IMR-90 (cell line): ENCODE data around the gene HNMT. TPM values are rescaled to one million over a fixed set of nuclear protein-coding genes. Genes with fewer than 3 reads are reported as not detected.

Experiments
- ATAC-seq: fragments of 200-7000 bp; cut with Tn5 transposase; 2 replicates; pipeline ENCODE4 v1.9.1; 2020; ENCODE audit warnings: low read depth, mild to moderate bottlenecking, moderate library complexity
- BruUV-seq: library from RNA; stranded (reverse); fragments of 400-500 nt; replicated peaks from 2 replicates; lab custom pipeline; 2021; lab: Mats Ljungman, UMichigan
- CTCF ChIA-PET: fragments of 300-600 bp; formaldehyde crosslinking; extraction: SDS; loops from one replicate; lab custom pipeline; 2021; ENCODE audit warnings: antibody characterized with exemption; lab: Yijun Ruan, JAX
- POLR2A ChIA-PET: fragments of 300-600 bp; sonication (Branson Sonifier 250); formaldehyde crosslinking; loops from one replicate; lab custom pipeline; 2022; ENCODE audit warnings: antibody characterized with exemption; ENCODE audit not compliant: unreplicated experiment; lab: Charles Lee
- DNase-seq: peaks from one replicate; pipeline ENCODE4 v3.0.0; 2013
- H2AFZ ChIP-seq: replicated peaks from 2 replicates; pipeline ENCODE3; 2013; ENCODE audit warnings: low read length, mild to moderate bottlenecking; ENCODE audit not compliant: poor library complexity
- H2AK5ac ChIP-seq: 2 replicates; pipeline ENCODE4 v1.6.1; 2013; ENCODE audit warnings: low read depth, low read length, inconsistent platforms
- H2AK9ac ChIP-seq: replicated peaks from 2 replicates; pipeline ENCODE3; 2013; ENCODE audit warnings: mild to moderate bottlenecking, low read depth, low read length, moderate library complexity; ENCODE audit not compliant: poor library complexity
- H2BK120ac ChIP-seq: 2 replicates; pipeline ENCODE4 v1.6.1; 2013; ENCODE audit warnings: low read depth, low read length, inconsistent platforms
- H2BK15ac ChIP-seq: 3 replicates; pipeline ENCODE4 v1.6.1; 2013; ENCODE audit warnings: low read depth, low read length, inconsistent platforms
- H2BK20ac ChIP-seq: 2 replicates; pipeline ENCODE4 v1.6.1; 2013; ENCODE audit warnings: low read depth, mild to moderate bottlenecking, inconsistent platforms, low read length, moderate library complexity
- H2BK5ac ChIP-seq: 2 replicates; pipeline ENCODE4 v1.6.1; 2013; ENCODE audit warnings: mild to moderate bottlenecking, low read depth, low read length, inconsistent platforms; ENCODE audit not compliant: poor library complexity, severe bottlenecking
- H3K14ac ChIP-seq: replicated peaks from 2 replicates; pipeline ENCODE4 v1.6.1; 2013; ENCODE audit warnings: low read depth, low read length, inconsistent platforms
- H3K18ac ChIP-seq: 2 replicates; pipeline ENCODE4 v1.6.1; 2013; ENCODE audit warnings: low read depth, low read length, control low read depth
- H3K23ac ChIP-seq: 2 replicates; pipeline ENCODE4 v1.6.1; 2013; ENCODE audit warnings: low read depth, low read length, inconsistent platforms
- H3K27ac ChIP-seq: 2 replicates; pipeline ENCODE4 v1.5.1; 2013; ENCODE audit warnings: mild to moderate bottlenecking, control low read depth, low read length; ENCODE audit not compliant: insufficient read depth
- H3K27me3 ChIP-seq: 2 replicates; pipeline ENCODE4 v1.6.1; 2013; ENCODE audit warnings: low read length; ENCODE audit not compliant: control insufficient read depth, insufficient read depth
- H3K36me3 ChIP-seq: 2 replicates; pipeline ENCODE4 v1.6.1; 2013; ENCODE audit warnings: low read length, mixed read lengths; ENCODE audit not compliant: control insufficient read depth, insufficient read depth
- H3K4ac ChIP-seq: 2 replicates; pipeline ENCODE4 v1.6.1; 2013; ENCODE audit warnings: low read depth, low read length, inconsistent platforms
- H3K4me1 ChIP-seq: 2 replicates; pipeline ENCODE4 v1.6.1; 2013; ENCODE audit warnings: low read length, mixed read lengths; ENCODE audit not compliant: control insufficient read depth, insufficient read depth
- H3K4me2 ChIP-seq: 2 replicates; pipeline ENCODE4 v1.6.1; 2013; ENCODE audit warnings: low read depth, mild to moderate bottlenecking, control low read depth, low read length, moderate library complexity
- H3K4me3 ChIP-seq: 2 replicates; pipeline ENCODE4 v1.5.1; 2013; ENCODE audit warnings: low read depth, mild to moderate bottlenecking, control low read depth, low read length, moderate library complexity; ENCODE audit not compliant: insufficient read depth
- H3K56ac ChIP-seq: 2 replicates; pipeline ENCODE4 v1.6.1; 2013; ENCODE audit warnings: low read length, inconsistent platforms; ENCODE audit not compliant: insufficient read depth; ENCODE audit errors: extremely low read depth
- H3K79me1 ChIP-seq, 2 experiments: 2 replicates each; pipeline ENCODE4 v1.6.1; 2013; ENCODE audit warnings: low read length in 2 of 2, inconsistent platforms in 1 of 2, low read depth in 1 of 2
- H3K9ac ChIP-seq: 2 replicates; pipeline ENCODE4 v1.6.1; 2013; ENCODE audit warnings: low read depth, low read length, control low read depth
- H3K9me1 ChIP-seq: 2 replicates; pipeline ENCODE4 v1.6.1; 2013; ENCODE audit warnings: low read length, inconsistent platforms; ENCODE audit not compliant: insufficient read depth
- H3K9me3 ChIP-seq: 2 replicates; pipeline ENCODE4 v1.6.1; 2013; ENCODE audit warnings: low read length; ENCODE audit not compliant: control insufficient read depth, insufficient read depth
- H4K20me1 ChIP-seq: 2 replicates; pipeline ENCODE4 v1.6.1; 2013; ENCODE audit warnings: low read length, inconsistent platforms; ENCODE audit not compliant: insufficient read depth
- H4K5ac ChIP-seq: 2 replicates; pipeline ENCODE4 v1.6.1; 2013; ENCODE audit warnings: mild to moderate bottlenecking, low read depth, low read length, control low read depth
- H4K8ac ChIP-seq, 2 experiments: 2 replicates each; pipeline ENCODE4 v1.6.1; 2013; ENCODE audit warnings: low read depth in 2 of 2, low read length in 2 of 2, control low read depth in 1 of 2, inconsistent platforms in 1 of 2
- H4K91ac ChIP-seq: 2 replicates; pipeline ENCODE4 v1.6.1; 2013; ENCODE audit warnings: low read depth, low read length, inconsistent platforms; ENCODE audit not compliant: insufficient read depth
- BHLHE40 ChIP-seq: fragments of 150-350 bp; IDR thresholded peaks from 2 replicates; pipeline ENCODE4 v1.6.1; 2016; ENCODE audit warnings: mild to moderate bottlenecking, low read depth, low read length
- CHD1 ChIP-seq: IDR thresholded peaks from 2 replicates; pipeline ENCODE4 v1.6.1; 2012; ENCODE audit warnings: low read depth, low read length, improper control_type of control experiment
- MAFK ChIP-seq: IDR thresholded peaks from 2 replicates; pipeline ENCODE4 v1.6.1; 2012; ENCODE audit warnings: low read depth, low read length, improper control_type of control experiment
- RFX5 ChIP-seq: IDR thresholded peaks from 2 replicates; pipeline ENCODE4 v1.8.0; 2012; ENCODE audit warnings: low read depth, mild to moderate bottlenecking, low read length, moderate library complexity
- WGBS, 2 experiments: methylation state at CpG; one replicate each; pipeline versions ENCODE4 v1.1.5 to v1.1.7; 2013; ENCODE audit warnings: missing lambda C conversion rate in 2 of 2; ENCODE audit not compliant: insufficient read length in 1 of 2; ENCODE audit errors: extremely low coverage in 2 of 2; 5-methylcytosine and 5-hydroxymethylcytosine counted together
- dilution Hi-C: fragments of 300-500 bp; cut with HindIII; formaldehyde crosslinking; loops from one replicate; pipeline ENCODE4 v1.14.3; 2018; ENCODE audit warnings: low sequenced_read_pairs; ENCODE audit not compliant: unreplicated experiment
- in situ Hi-C: fragments of 300-500 bp; cut with MboI; formaldehyde crosslinking; loops from 3 replicates; pipeline ENCODE4 v1.14.3; 2019; ENCODE audit warnings: low sequenced_read_pairs, inconsistent platforms, mixed read lengths
- intact Hi-C: fragments of 100-400 bp; cut with micrococcal nuclease; formaldehyde crosslinking; loops from 2 replicates; pipeline ENCODE4 v1.10.0; 2022
- polyA plus RNA-seq, 3 experiments: library from polyadenylated mRNA; depleted of rRNA; stranded (reverse); fragments of >200 nt; gene quantifications; 2 replicates each; pipeline ENCODE4 v1.2.3, GENCODE V29; 2012; ENCODE audit warnings: low replicate concordance in 1 of 3
- total RNA-seq: library from RNA; depleted of rRNA; stranded (reverse); fragments of >200 nt; gene quantifications from 2 replicates; pipeline ENCODE4 v1.2.3, GENCODE V29; 2012
- TF ChIP-seq, protein P1 (sequence below): fragments of 150-350 bp; IDR thresholded peaks from 2 replicates; pipeline ENCODE4 v1.6.1; 2016; ENCODE audit warnings: low read depth, mild to moderate bottlenecking, low read length, moderate library complexity, borderline replicate concordance
- TF ChIP-seq, protein P2 (sequence below): fragments of 150-350 bp; IDR thresholded peaks from 2 replicates; pipeline ENCODE4 v1.6.1; 2017; ENCODE audit warnings: mild to moderate bottlenecking, antibody characterized with exemption, low read length, low read depth
- TF ChIP-seq, protein P3 (sequence below): conservative IDR thresholded peaks from 2 replicates; pipeline ENCODE4 v1.5.1; 2012; ENCODE audit warnings: mild to moderate bottlenecking, low read depth, low read length, improper control_type of control experiment

Gene HNMT
- total and polyA plus RNA-seq, 2 of the 4 experiments (the other 2 are of a cell fraction): 6.4 to 14.2 TPM

DNA sequence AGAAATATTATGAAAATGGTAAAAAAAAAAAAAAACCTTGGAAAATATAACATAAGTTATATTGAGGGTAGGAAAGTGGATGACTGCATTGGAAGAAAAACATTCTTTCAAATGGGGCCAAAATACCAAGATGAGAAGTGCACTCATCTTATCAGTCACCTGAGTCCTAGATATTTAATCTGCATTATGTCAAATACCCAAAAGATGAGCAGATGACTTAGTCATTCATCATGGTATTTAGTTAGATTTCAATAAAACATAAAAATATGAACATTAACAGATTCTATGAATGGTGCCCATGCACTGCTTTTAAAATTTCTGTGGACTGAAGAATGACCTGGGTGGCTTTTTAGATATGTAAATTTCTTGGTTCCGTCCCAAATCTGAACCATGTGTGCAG is 56.9 kb downstream of the HNMT start:
- no peaks in the 10 kb centered on the region for H3K9me1 ChIP-seq
- H3K14ac ChIP-seq: no peak overlapping the region
- H2BK20ac ChIP-seq: no peak overlapping the region
- POLR2A ChIA-PET: no interaction called here
- H3K4me2 ChIP-seq: no peak overlapping the region
- H4K8ac ChIP-seq: no peak overlapping the region
- in situ Hi-C loops: no loop called here
- no TSS peak for BruUV-seq
- TF ChIP-seq, protein P1, sequence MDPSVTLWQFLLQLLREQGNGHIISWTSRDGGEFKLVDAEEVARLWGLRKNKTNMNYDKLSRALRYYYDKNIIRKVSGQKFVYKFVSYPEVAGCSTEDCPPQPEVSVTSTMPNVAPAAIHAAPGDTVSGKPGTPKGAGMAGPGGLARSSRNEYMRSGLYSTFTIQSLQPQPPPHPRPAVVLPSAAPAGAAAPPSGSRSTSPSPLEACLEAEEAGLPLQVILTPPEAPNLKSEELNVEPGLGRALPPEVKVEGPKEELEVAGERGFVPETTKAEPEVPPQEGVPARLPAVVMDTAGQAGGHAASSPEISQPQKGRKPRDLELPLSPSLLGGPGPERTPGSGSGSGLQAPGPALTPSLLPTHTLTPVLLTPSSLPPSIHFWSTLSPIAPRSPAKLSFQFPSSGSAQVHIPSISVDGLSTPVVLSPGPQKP: no peak
- TF ChIP-seq BHLHE40 (no peak), RFX5 (no peak), CHD1 (no peak), MAFK (no peak)
- TF ChIP-seq, protein P2, sequence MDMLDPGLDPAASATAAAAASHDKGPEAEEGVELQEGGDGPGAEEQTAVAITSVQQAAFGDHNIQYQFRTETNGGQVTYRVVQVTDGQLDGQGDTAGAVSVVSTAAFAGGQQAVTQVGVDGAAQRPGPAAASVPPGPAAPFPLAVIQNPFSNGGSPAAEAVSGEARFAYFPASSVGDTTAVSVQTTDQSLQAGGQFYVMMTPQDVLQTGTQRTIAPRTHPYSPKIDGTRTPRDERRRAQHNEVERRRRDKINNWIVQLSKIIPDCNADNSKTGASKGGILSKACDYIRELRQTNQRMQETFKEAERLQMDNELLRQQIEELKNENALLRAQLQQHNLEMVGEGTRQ: no peak
- TF ChIP-seq, protein P3, sequence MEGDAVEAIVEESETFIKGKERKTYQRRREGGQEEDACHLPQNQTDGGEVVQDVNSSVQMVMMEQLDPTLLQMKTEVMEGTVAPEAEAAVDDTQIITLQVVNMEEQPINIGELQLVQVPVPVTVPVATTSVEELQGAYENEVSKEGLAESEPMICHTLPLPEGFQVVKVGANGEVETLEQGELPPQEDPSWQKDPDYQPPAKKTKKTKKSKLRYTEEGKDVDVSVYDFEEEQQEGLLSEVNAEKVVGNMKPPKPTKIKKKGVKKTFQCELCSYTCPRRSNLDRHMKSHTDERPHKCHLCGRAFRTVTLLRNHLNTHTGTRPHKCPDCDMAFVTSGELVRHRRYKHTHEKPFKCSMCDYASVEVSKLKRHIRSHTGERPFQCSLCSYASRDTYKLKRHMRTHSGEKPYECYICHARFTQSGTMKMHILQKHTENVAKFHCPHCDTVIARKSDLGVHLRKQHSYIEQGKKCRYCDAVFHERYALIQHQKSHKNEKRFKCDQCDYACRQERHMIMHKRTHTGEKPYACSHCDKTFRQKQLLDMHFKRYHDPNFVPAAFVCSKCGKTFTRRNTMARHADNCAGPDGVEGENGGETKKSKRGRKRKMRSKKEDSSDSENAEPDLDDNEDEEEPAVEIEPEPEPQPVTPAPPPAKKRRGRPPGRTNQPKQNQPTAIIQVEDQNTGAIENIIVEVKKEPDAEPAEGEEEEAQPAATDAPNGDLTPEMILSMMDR: no peak
- H3K4me3 ChIP-seq: no peak overlapping the region
- H3K9me3 ChIP-seq: no peaks in the 10 kb centered on the region
- H3K4me1 ChIP-seq: no peaks in the 10 kb centered on the region
- intact Hi-C loops: no loop called here
- no peak overlapping the region for H2BK120ac ChIP-seq
- H3K9ac ChIP-seq: no peak overlapping the region
- H2AFZ ChIP-seq: no peak overlapping the region
- H3K36me3 ChIP-seq: no peaks in the 10 kb centered on the region
- WGBS, 2 experiments: no CpG with 5 or more reads among the region's 1 CpG
- DNase-seq: no peak
- no peak overlapping the region for H2AK9ac ChIP-seq
- no peak overlapping the region for H4K5ac ChIP-seq
- no peaks in the 10 kb centered on the region for H3K27me3 ChIP-seq
- no peak for ATAC-seq
- H4K91ac ChIP-seq: no peak overlapping the region
- H4K20me1 ChIP-seq: no peaks in the 10 kb centered on the region
- H2BK15ac ChIP-seq: no peak overlapping the region
- H3K27ac ChIP-seq: no peak overlapping the region
- CTCF ChIA-PET: no interaction called here
- H3K23ac ChIP-seq: no peak overlapping the region
- no peaks in the 10 kb centered on the region for H3K79me1 ChIP-seq
- no peak overlapping the region for H3K4ac ChIP-seq
- H3K18ac ChIP-seq: no peak overlapping the region
- H2AK5ac ChIP-seq: no peak overlapping the region
- H2BK5ac ChIP-seq: no peak overlapping the region
- H3K56ac ChIP-seq: no peak overlapping the region
- dilution Hi-C loops: no loop called here
